ENCODE data around the gene CNIH2. TPM values are rescaled to one million over a fixed set of nuclear protein-coding genes. Genes with fewer than 3 reads are reported as not detected.
A peak's percentile ranks its signal among the peaks of the same experiment; 100 is the strongest.

CNIH2 gene
- total and polyA plus RNA-seq, 2 of the 8 experiments (the other 6 are each of a cell fraction or from before 2014, with no cell fraction given) = 12.5 to 15.8 TPM

DNA sequence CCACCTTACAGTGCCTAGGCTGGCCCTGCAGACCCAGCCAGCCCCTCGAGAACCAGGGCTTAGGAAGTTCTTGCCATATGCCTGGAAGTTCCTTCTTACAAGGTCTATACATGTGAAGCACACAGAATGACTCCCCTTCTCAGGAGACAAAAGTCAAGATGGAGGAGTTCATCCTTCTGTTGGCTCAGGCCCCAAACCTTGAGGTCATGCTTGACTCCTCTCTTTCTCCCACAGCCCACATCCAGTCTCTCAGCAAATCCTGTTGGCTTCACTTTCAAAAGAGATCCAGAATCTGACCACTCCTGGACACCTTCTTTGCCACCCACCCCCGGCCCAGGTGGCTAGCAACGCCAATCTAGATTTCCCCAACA, 40.6 kb downstream of the CNIH2 start:
- peaks cover 9 to 27% (median 19%) of the 10 kb centered on the region in 4 experiments for H3K4me1 ChIP-seq (replicated peaks in 1 of 4; ENCODE audit: control insufficient read depth in 3 of 4, insufficient read depth in 4 of 4, low read length in 3 of 4)
- H3K4me2 ChIP-seq (ENCODE audit: insufficient read depth in 1 of 2, low read depth in 2 of 2, low read length in 2 of 2) = no peak overlapping the region; a peak in 1 of 4 replicates
- DNase-seq (ENCODE audit: low read depth in 1 of 2, low spot score in 2 of 2) (no peak), FAIRE-seq (no peak)
- H2BK12ac ChIP-seq (ENCODE audit: low read depth, low read length) = peak overlapping the region; percentile 98; the same call in 1 of the 2 replicates
- no peaks in the 10 kb centered on the region for H3K79me1 ChIP-seq (ENCODE audit: low read depth, low read length)
- no peak overlapping the region for H3K14ac ChIP-seq (ENCODE audit: insufficient read length)
- peaks cover 2% of the 10 kb centered on the region; the same call in 1 of the 2 replicates for H3K23me2 ChIP-seq (ENCODE audit: low read depth, low read length)
- peak overlapping the region; percentile 85; the same call in 1 of the 2 replicates for H2BK5ac ChIP-seq (ENCODE audit: low read depth, low read length)
- H2AK5ac ChIP-seq (ENCODE audit: low read depth, low read length) = no peak overlapping the region
- no peak overlapping the region for H3K23ac ChIP-seq (ENCODE audit: insufficient read length)
- no peak overlapping the region for H3K27ac ChIP-seq (ENCODE audit: low read depth, low read length)
- no peak overlapping the region for H3K9ac ChIP-seq (replicated peaks in 1 of 4; ENCODE audit: extremely low read depth in 1 of 4, low read depth in 3 of 4, low read length in 3 of 4)
- ChIA-PET POLR2A (ENCODE audit: partially characterized antibody) (interaction anchor here (0.8 to 3.5 kb wide), 10 partner anchors 8 to 54 kb away, joined by 3 to 19 read pairs (median 5); partner anchors contain the start of gene BRMS1), CTCF (ENCODE audit: partially characterized antibody) (interaction anchor here (1.1 to 11.7 kb wide), 8 partner anchors 8 to 45 kb away, joined by 3 to 242 read pairs (median 4); partner anchors contain the start of gene RIN1)
- 90% methylated on average over 2 of the region's 3 CpGs; no CpG with 5 or more reads in 1 of the 2 experiments for WGBS, 2 experiments (ENCODE audit: extremely low coverage in 1 of 2, insufficient coverage in 1 of 2, insufficient read length in 1 of 2, insufficient replicate concordance in 2 of 2, low coverage in 1 of 2, low lambda C conversion rate in 2 of 2, missing lambda C conversion rate in 1 of 2)
- no peak overlapping the region for H3K4me3 ChIP-seq (ENCODE audit: extremely low read depth in 1 of 4, insufficient read depth in 2 of 4, low read depth in 3 of 4, low read length in 4 of 4)
- H2BK120ac ChIP-seq (replicated peaks; ENCODE audit: low read depth, low read length) = peak overlapping the region; percentile 8
- H3K27me3 ChIP-seq (replicated peaks in 1 of 4; ENCODE audit: control insufficient read depth in 3 of 4, extremely low read depth in 1 of 4, insufficient read depth in 3 of 4, low read length in 3 of 4) = peaks cover 0 to 5% (median 0%) of the 10 kb centered on the region in 4 experiments; a peak in 3 of 7 replicates
- no peaks in the 10 kb centered on the region for H3K36me3 ChIP-seq (ENCODE audit: control insufficient read depth in 2 of 4, insufficient read depth in 4 of 4, low read length in 3 of 4)
- peak overlapping the region; percentile 72; the same call in 1 of the 2 replicates for H3K18ac ChIP-seq (ENCODE audit: extremely low read depth, low read length)
- no peak overlapping the region for H4K5ac ChIP-seq (ENCODE audit: insufficient read length, low read depth, low read length)
- H2BK20ac ChIP-seq (ENCODE audit: low read length) = peak overlapping the region; percentile 4; the same call in 1 of the 2 replicates
- H3K9me3 ChIP-seq (ENCODE audit: insufficient read depth in 2 of 2, low read depth in 1 of 2, low read length in 1 of 2) = no peaks in the 10 kb centered on the region
- no peaks in the 10 kb centered on the region for H4K20me1 ChIP-seq (replicated peaks in 1 of 2; ENCODE audit: control insufficient read depth in 1 of 2, insufficient read depth in 2 of 2, low read length in 2 of 2)
- H3K56ac ChIP-seq (replicated peaks; ENCODE audit: insufficient read length, low read depth, low read length) = no peak overlapping the region
- no peak overlapping the region for H3K4ac ChIP-seq (replicated peaks; ENCODE audit: insufficient read length, low read depth, low read length)
- no peak for TF ChIP-seq CREB1 (IDR thresholded peaks at IDR 0.05)
- no peak for TF ChIP-seq SIN3A (conservative IDR thresholded peaks at IDR 0.05 in 1 of 2, IDR thresholded peaks at IDR 0.05 in 1 of 2; ENCODE audit: low read depth in 1 of 2, low read length in 2 of 2)
- TF ChIP-seq, protein P1, sequence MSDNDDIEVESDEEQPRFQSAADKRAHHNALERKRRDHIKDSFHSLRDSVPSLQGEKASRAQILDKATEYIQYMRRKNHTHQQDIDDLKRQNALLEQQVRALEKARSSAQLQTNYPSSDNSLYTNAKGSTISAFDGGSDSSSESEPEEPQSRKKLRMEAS (IDR thresholded peaks at IDR 0.05) = no peak
- no peak for TF ChIP-seq KDM1A (IDR thresholded peaks at IDR 0.05; ENCODE audit: borderline replicate concordance, low read length)
- TF ChIP-seq EP300 (IDR thresholded peaks at IDR 0.05; ENCODE audit: borderline replicate concordance in 1 of 2, low read depth in 2 of 2, low read length in 2 of 2) = no peak
- no peak for TF ChIP-seq SUZ12 (IDR thresholded peaks at IDR 0.05; ENCODE audit: low read length)
- no peak overlapping the region for H4K91ac ChIP-seq (replicated peaks; ENCODE audit: insufficient read length, low read length)
- H3K79me2 ChIP-seq (ENCODE audit: control insufficient read depth in 1 of 2, insufficient read depth in 2 of 2, low read length in 2 of 2) = no peaks in the 10 kb centered on the region
- peak overlapping the region; percentile 93; the same call in 1 of the 2 replicates for H2BK15ac ChIP-seq (ENCODE audit: low read length)
- H2AFZ ChIP-seq (ENCODE audit: low read length) = peak overlapping the region; percentile 51; the same call in 1 of the 2 replicates
- H4K8ac ChIP-seq (ENCODE audit: extremely low read depth, insufficient read depth, low read length) = no peak overlapping the region

Measured in H1 (cell line).